Fibroblast of mammary gland (primary cell): ENCODE data around the gene TTC39A.

Experiments
- DNase-seq: peaks from one replicate; pipeline ENCODE4 v3.0.0-alpha.2; 2010; ENCODE audit warnings: low read depth
- H3K4me3 ChIP-seq: 2 replicates; pipeline ENCODE4 v1.5.1; 2011; ENCODE audit warnings: low read depth, mild to moderate bottlenecking, low read length, moderate library complexity; ENCODE audit not compliant: control insufficient read depth
- TF ChIP-seq, protein P1 (sequence below): conservative IDR thresholded peaks from 2 replicates; pipeline ENCODE4 v1.5.1; 2011; ENCODE audit warnings: low read depth, low read length, inconsistent platforms; ENCODE audit not compliant: control insufficient read depth, insufficient read depth

TTC39A gene

DNA sequence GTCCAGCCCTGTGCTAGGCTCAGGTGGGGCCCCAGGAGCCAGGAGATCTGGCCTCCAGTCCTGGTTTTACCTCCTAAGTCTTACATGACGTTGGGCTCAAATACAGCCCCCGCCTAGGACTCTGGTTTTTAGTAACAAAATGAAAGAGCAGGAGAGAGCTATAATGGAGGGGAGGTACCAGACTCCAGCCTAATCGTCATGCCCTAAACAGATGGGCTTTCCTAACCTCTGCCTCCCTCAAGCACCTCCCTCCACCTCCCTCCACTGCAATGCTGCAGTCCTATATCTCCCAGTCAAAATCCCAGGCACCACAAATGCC lies 28.6 kb downstream of the TTC39A start:
- no peak overlapping the region for H3K4me3 ChIP-seq
- TF ChIP-seq, protein P1, sequence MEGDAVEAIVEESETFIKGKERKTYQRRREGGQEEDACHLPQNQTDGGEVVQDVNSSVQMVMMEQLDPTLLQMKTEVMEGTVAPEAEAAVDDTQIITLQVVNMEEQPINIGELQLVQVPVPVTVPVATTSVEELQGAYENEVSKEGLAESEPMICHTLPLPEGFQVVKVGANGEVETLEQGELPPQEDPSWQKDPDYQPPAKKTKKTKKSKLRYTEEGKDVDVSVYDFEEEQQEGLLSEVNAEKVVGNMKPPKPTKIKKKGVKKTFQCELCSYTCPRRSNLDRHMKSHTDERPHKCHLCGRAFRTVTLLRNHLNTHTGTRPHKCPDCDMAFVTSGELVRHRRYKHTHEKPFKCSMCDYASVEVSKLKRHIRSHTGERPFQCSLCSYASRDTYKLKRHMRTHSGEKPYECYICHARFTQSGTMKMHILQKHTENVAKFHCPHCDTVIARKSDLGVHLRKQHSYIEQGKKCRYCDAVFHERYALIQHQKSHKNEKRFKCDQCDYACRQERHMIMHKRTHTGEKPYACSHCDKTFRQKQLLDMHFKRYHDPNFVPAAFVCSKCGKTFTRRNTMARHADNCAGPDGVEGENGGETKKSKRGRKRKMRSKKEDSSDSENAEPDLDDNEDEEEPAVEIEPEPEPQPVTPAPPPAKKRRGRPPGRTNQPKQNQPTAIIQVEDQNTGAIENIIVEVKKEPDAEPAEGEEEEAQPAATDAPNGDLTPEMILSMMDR, result no peak

DNA sequence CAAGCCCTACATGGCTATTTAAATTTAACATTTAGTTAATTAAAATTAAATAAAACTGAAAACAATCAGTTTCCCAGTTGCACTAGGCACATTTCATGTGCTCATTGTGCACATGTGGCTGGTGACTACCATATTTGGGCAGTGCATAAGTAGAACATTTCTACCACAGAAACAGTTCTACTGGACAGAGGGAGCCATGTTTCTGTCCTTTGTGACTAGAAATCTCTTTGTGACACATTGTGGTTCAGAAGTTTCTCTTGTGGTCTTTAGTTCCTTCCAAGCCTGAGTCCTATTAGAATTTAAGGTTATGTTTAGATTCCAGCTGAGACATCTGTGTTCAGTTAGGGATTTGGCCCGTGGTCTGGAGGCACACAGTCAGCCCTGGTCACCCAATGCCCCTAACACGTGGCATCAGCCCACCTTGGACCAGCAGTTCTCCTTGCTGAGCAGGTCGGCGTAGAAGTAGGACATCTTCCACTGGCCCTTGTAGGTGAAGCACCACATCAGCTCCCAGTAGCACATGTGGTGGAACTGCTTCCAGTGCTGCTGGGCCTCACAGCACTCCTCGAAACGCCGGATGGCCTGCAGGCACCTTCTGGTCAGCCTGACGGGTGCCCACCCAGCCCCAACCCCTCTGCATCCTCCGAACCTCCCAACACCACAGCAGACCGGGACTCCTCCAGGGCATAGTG lies 29.1 kb downstream of the TTC39A start:
- H3K4me3 ChIP-seq, result no peak overlapping the region
- TF ChIP-seq, protein P1, result no peak
- peak; percentile 14 for DNase-seq

More for the DNA sequence above, 28.6 kb downstream of the TTC39A start:
- DNase-seq, result no peak

DNA sequence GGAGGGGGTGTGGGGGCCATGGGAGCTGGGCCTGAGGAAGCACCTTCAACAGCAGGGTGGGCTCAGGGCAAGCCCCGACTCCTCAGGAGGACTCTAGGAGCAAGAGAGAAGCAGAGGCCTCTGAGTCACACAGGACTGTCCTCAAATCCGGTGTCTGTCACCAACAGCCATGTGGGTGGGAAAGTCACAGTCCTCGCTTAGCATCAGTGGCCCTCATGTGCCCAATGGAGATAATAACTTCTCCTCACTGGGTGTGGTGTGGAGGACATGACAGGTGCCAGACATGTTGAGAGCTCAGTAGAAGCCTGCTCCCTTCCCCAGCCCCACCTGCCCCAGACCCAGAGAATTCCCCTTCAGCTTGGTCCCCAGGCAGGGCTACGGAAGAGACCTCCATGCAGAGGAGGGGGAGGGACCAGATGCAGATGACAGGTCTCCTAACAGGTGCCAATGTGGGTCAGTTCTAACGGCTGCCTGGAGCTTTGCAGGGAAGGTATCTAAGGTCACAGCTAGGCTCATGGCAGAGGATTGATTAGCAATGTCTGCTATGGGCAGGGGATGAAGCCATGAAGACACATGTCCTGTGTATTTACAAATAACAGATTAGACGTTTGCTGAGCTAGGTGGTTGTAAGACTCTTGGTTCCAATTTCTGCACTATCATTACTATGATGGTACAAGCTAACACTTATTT lies 30.2 kb downstream of the TTC39A start:
- H3K4me3 ChIP-seq, result no peak overlapping the region
- no peak for DNase-seq
- TF ChIP-seq, protein P1, result no peak

DNA sequence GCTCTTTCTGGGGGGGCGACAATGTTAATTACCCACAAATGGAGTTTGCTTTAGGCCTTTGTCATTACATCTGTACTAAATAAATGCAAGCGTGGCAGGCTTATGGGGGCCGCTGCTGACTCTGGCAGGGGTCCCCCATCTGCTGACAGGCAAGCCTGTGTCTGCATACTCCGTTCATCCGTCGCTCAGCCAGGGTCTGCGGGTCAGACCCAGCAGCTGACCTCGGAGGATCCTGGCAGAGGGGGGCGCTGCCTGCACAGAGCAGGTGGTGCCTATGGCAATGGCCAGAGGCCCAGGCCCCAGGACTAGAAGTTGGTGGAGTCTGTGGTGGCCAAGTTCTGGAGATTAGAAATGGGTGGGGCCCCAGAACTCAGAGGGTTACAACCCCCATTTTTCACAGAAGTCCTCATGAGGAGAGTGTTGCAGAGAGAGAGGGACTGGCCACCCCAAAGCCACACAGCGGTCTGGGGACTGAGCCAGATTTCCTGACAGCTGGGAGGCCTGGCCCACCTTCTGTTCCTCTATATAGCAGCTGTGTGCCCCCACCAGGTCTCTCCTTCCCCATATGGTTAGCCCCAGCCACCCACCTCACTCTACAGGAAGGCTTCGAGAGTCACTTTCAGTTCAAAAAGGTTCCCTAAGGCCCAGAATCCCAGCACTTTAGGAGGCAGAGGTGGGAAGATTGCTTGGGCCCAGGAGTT lies 31.0 kb downstream of the TTC39A start:
- TF ChIP-seq, protein P1, result no peak
- no peak for DNase-seq
- no peak overlapping the region for H3K4me3 ChIP-seq

DNA sequence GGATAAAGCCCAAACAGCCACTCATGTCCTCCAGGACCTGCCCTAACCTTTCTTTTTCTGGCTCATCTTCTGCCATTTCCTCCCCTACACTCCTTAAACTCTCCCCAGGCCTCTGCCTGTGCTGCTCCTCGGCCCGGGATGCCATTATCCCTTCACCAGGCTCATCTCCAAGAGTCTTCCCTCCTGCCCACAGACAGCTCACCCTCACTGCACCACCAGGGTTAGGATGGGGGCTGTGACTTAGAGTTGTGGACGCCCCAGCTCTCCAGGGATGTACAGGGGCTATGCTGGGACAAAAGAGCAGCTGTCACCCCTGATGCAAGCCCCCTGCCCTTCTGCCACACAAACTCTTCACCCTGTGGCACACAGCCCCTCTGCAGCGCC lies 32.0 kb downstream of the TTC39A start:
- DNase-seq, result no peak
- TF ChIP-seq, protein P1, result no peak
- no peak overlapping the region for H3K4me3 ChIP-seq

DNA sequence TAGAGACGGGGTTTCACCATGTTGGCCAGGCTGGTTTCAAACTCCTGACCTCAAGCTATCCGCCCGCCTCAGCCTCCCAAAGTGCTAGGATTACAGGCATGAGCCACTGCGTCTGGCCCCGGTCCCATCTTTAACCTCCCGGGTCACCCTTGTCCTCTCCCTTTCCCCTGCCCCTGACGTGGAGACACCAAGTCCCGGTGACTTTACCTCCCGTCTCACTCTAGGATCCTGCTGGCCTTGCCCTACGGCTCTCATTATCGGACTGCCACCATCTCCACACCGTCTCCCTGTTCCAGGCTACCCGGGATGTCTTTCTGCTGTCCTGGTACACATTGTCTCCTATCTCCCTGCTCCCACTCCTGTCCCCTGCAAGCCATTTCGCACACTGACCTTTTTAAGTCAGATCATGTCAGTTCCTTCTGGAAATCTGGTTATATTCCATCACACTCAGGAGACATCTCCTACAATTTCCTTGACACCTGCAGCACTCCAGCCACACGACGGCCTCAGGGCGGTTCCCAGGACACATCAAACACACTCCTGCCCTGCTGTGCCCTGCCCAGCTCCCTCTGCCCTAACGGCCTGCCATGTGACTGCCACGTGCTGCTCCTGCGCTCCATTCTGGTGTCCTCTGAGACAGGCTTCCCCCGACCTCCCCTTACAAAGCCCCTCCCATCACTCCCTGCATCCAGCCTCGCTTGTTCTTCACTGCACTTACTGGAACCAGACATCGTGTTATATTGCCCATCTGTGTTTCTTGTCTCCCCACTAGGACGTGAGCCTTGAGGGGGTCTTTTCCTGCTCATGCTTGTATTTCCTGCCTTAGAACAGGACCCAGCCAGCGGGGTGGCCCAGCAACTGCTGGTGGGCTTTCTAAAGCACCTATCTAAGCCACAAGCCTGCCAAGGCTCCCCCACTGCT lies 32.7 kb downstream of the TTC39A start:
- no peak for DNase-seq
- TF ChIP-seq, protein P1, result no peak
- no peak overlapping the region for H3K4me3 ChIP-seq
